ENCODE measurements around the gene DOCK3.

Gene DOCK3

GRCh38 chr3:50651920-50652529 lies 22.7 kb upstream of the DOCK3 start:
- Histone ChIP-seq H3K36me3 (ENCODE audit: control insufficient read depth, low read depth, low read length) (no peaks in the 10 kb centered on the region), H3K9me3 (ENCODE audit: control insufficient read depth, low read depth, low read length) (no peaks in the 10 kb centered on the region), H3K27ac (ENCODE audit: low read length) (no peak overlapping the region), H3K9ac (ENCODE audit: low read length) (no peak overlapping the region), H3K27me3 (ENCODE audit: control insufficient read depth, insufficient read depth, low read length) (no peaks in the 10 kb centered on the region), H3K4me3 (ENCODE audit: low read length) (no peak overlapping the region), H3K4me1 (ENCODE audit: control insufficient read depth, low read depth, low read length) (peaks cover 13% of the 10 kb centered on the region)

DNA sequence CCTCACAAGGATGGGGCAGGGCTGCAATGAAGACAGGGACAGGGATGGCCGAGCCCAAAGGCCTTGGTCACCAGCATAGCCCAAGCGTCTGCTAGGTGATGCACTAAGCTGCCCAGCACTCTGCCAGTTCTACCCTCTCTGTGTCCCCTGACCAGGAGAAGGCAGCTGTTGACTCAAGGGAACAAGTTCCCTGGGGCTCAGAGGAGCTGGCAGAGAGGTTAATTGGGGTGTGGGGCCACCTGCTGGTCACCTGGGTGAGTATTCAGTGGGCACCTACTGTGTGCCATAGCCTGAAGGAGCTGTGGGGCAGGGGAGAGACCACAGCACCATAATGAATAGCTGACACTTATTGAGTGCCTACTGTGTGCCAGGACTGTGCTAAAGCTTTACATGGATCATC lies 22.0 kb upstream of the DOCK3 start:
- Histone ChIP-seq H3K36me3 (ENCODE audit: control insufficient read depth, low read depth, low read length) (no peaks in the 10 kb centered on the region), H3K9ac (ENCODE audit: low read length) (no peak overlapping the region), H3K9me3 (ENCODE audit: control insufficient read depth, low read depth, low read length) (no peaks in the 10 kb centered on the region), H3K4me1 (ENCODE audit: control insufficient read depth, low read depth, low read length) (peaks cover 13% of the 10 kb centered on the region), H3K4me3 (ENCODE audit: low read length) (no peak overlapping the region), H3K27me3 (ENCODE audit: control insufficient read depth, insufficient read depth, low read length) (no peaks in the 10 kb centered on the region), H3K27ac (ENCODE audit: low read length) (no peak overlapping the region)

DNA sequence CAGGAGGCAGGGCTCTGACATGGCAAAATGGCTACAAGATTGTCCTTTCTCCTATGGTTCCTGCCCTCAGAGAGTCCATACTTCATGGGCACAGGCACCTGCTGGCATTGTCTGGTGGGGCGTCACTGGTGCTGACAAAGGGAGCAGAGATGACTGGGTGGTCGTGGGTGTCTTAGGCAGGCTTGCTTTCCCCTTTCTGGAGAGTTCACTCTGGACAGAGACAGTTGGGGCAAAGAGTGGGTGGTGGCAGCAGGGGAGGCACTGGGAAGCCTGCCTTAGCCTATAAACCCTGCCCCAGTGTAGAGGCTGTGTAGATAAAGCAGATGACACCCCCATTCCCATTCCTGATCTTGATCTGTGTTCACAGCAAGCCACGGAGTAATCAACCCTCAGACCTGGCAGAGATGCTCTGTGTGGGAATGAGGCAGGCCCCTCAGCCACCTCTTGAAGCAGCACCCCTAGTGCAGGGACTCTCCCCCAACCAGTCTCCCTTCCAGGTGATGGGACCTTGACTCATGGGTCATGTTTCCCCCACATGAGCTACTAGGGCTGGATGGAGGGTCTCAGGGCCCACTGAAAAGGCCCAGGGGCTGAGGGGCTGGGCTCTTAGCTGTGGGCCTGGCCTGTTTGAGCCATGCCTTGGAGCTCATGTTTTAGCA lies 20.7 kb upstream of the DOCK3 start:
- H3K9ac ChIP-seq (ENCODE audit: low read length), result no peak overlapping the region
- no peaks in the 10 kb centered on the region for H3K27me3 ChIP-seq (ENCODE audit: control insufficient read depth, insufficient read depth, low read length)
- H3K4me3 ChIP-seq (ENCODE audit: low read length), result no peak overlapping the region
- H3K4me1 ChIP-seq (ENCODE audit: control insufficient read depth, low read depth, low read length), result peaks cover 13% of the 10 kb centered on the region
- H3K9me3 ChIP-seq (ENCODE audit: control insufficient read depth, low read depth, low read length), result no peaks in the 10 kb centered on the region
- H3K36me3 ChIP-seq (ENCODE audit: control insufficient read depth, low read depth, low read length), result no peaks in the 10 kb centered on the region
- H3K27ac ChIP-seq (ENCODE audit: low read length), result no peak overlapping the region

- H3K9ac ChIP-seq (ENCODE audit: low read length), result no peak overlapping the region
- H3K9me3 ChIP-seq (ENCODE audit: control insufficient read depth, low read depth, low read length), result no peaks in the 10 kb centered on the region
- H3K4me3 ChIP-seq (ENCODE audit: low read length), result no peak overlapping the region
- H3K27me3 ChIP-seq (ENCODE audit: control insufficient read depth, insufficient read depth, low read length), result no peaks in the 10 kb centered on the region
- no peaks in the 10 kb centered on the region for H3K36me3 ChIP-seq (ENCODE audit: control insufficient read depth, low read depth, low read length)
- H3K27ac ChIP-seq (ENCODE audit: low read length), result no peak overlapping the region
- peaks cover 13% of the 10 kb centered on the region for H3K4me1 ChIP-seq (ENCODE audit: control insufficient read depth, low read depth, low read length)
These were observed 19.5 kb upstream of the DOCK3 start for GRCh38 chr3:50655009-50655830.

DNA sequence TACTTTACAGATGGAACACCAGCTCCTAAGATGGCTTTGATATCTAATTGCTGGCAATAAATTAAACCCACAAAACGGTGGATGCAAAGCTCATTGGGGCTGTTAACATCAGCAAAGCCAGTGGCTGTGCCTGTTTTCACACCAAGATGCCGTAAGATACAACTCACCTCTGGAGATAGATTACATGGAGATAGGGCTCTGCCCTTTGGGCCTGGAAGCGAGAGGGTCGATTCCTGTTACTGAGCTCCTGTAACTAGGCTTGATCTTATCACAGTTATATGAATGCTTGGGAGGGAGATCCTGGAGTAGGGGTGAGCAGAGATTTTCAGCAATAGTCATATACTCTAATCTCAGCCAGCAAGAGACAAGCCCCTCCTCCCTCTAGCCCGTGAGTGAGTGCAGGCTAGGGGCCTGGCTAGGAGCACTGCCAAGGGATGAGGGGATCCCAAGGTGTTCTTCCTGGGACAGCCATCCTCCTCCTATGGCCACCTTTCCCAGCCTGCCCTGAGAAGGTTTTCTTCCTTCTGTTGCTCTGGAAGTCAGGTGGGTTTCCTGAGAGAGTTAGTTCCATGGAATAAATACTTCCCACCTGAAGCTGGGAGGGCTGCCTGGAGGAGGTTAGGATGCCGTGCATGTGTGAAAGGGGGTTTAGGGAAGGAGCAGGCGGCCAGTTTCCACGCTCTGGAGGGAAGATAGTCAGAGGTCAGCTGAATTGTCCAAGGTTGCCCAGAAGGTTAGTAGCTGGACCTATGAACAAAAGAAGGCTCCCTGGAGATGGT lies 18.1 kb upstream of the DOCK3 start:
- Histone ChIP-seq H3K9ac (ENCODE audit: low read length) (no peak overlapping the region), H3K27ac (ENCODE audit: low read length) (no peak overlapping the region), H3K4me3 (ENCODE audit: low read length) (no peak overlapping the region), H3K4me1 (ENCODE audit: control insufficient read depth, low read depth, low read length) (peaks cover 10% of the 10 kb centered on the region), H3K9me3 (ENCODE audit: control insufficient read depth, low read depth, low read length) (no peaks in the 10 kb centered on the region), H3K36me3 (ENCODE audit: control insufficient read depth, low read depth, low read length) (no peaks in the 10 kb centered on the region), H3K27me3 (ENCODE audit: control insufficient read depth, insufficient read depth, low read length) (no peaks in the 10 kb centered on the region)

DNA sequence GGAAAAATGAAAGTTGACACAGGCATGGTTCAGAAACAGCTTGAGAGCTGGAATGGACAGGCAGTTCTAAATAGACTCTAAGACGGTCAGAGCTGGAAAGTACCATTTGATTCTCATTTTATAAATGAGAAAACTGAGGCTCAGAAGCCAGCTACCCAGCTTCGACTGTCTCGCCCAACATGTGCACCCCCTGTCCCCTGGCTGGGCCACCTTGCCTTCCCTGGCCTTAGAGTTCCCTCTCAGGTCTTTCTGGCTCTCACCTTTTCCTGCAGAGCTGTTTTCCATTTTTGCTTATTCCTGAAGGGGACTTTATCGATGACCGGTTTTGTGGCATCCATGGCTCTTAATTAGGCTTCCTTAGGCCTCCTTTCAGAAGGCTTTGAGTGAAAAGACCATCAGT lies 17.3 kb upstream of the DOCK3 start:
- Histone ChIP-seq H3K9ac (ENCODE audit: low read length) (no peak overlapping the region), H3K4me1 (ENCODE audit: control insufficient read depth, low read depth, low read length) (peaks cover 2% of the 10 kb centered on the region), H3K27me3 (ENCODE audit: control insufficient read depth, insufficient read depth, low read length) (no peaks in the 10 kb centered on the region), H3K36me3 (ENCODE audit: control insufficient read depth, low read depth, low read length) (no peaks in the 10 kb centered on the region), H3K9me3 (ENCODE audit: control insufficient read depth, low read depth, low read length) (no peaks in the 10 kb centered on the region), H3K4me3 (ENCODE audit: low read length) (no peak overlapping the region), H3K27ac (ENCODE audit: low read length) (no peak overlapping the region)

GRCh38 chr3:50657816-50658215 lies 16.9 kb upstream of the DOCK3 start:
- Histone ChIP-seq H3K4me1 (ENCODE audit: control insufficient read depth, low read depth, low read length) (no peaks in the 10 kb centered on the region), H3K4me3 (ENCODE audit: low read length) (no peak overlapping the region), H3K27me3 (ENCODE audit: control insufficient read depth, insufficient read depth, low read length) (no peaks in the 10 kb centered on the region), H3K36me3 (ENCODE audit: control insufficient read depth, low read depth, low read length) (no peaks in the 10 kb centered on the region), H3K9me3 (ENCODE audit: control insufficient read depth, low read depth, low read length) (no peaks in the 10 kb centered on the region), H3K9ac (ENCODE audit: low read length) (no peak overlapping the region), H3K27ac (ENCODE audit: low read length) (no peak overlapping the region)

GRCh38 chr3:50658416-50658815 lies 16.3 kb upstream of the DOCK3 start:
- H3K36me3 ChIP-seq (ENCODE audit: control insufficient read depth, low read depth, low read length), result no peaks in the 10 kb centered on the region
- H3K27me3 ChIP-seq (ENCODE audit: control insufficient read depth, insufficient read depth, low read length), result no peaks in the 10 kb centered on the region
- no peak overlapping the region for H3K27ac ChIP-seq (ENCODE audit: low read length)
- H3K4me1 ChIP-seq (ENCODE audit: control insufficient read depth, low read depth, low read length), result no peaks in the 10 kb centered on the region
- H3K4me3 ChIP-seq (ENCODE audit: low read length), result no peak overlapping the region
- H3K9me3 ChIP-seq (ENCODE audit: control insufficient read depth, low read depth, low read length), result no peaks in the 10 kb centered on the region
- no peak overlapping the region for H3K9ac ChIP-seq (ENCODE audit: low read length)

DNA sequence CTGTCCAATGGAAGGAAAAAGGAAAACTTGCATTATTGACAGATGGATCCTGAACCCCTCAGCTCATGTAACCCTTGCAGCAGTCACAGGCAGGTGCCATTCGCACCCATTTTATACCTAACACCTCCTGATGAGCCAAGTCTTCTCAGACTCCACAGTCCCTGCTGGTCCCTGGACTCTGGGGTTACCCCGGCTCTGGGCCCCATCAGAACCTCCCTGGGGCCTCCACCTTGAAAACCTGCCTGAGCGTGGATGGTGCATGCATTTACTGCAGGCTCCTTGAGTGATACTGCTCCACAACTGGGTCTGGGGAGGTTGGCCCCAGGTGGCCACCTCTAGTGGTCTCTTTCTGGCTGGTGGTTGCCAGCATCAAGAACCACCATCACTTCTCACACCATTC lies 15.9 kb upstream of the DOCK3 start:
- Histone ChIP-seq H3K27me3 (ENCODE audit: control insufficient read depth, insufficient read depth, low read length) (no peaks in the 10 kb centered on the region), H3K9ac (ENCODE audit: low read length) (no peak overlapping the region), H3K36me3 (ENCODE audit: control insufficient read depth, low read depth, low read length) (no peaks in the 10 kb centered on the region), H3K27ac (ENCODE audit: low read length) (no peak overlapping the region), H3K9me3 (ENCODE audit: control insufficient read depth, low read depth, low read length) (no peaks in the 10 kb centered on the region), H3K4me3 (ENCODE audit: low read length) (no peak overlapping the region), H3K4me1 (ENCODE audit: control insufficient read depth, low read depth, low read length) (no peaks in the 10 kb centered on the region)

DNA sequence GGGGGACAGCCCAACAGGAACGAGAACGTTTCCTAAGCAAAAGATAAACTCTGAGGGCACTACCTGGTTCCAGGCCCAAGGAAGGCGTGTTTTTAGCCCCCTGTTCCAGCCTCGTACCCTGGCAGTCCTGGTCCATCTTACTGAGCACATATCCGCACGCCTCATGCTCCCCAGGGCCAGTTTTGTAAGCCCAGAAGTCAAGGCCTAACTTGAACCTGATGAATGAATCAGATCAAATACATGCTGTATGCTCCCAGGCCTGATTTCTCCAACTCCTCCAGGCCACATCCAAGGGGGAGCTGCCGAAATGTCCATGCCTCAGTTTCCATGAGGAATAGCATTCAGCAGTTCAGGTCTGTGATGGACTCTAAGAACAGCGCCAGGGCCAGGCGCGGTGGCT lies 14.3 kb upstream of the DOCK3 start:
- Histone ChIP-seq H3K27me3 (ENCODE audit: control insufficient read depth, insufficient read depth, low read length) (no peaks in the 10 kb centered on the region), H3K9ac (ENCODE audit: low read length) (no peak overlapping the region), H3K4me3 (ENCODE audit: low read length) (no peak overlapping the region), H3K9me3 (ENCODE audit: control insufficient read depth, low read depth, low read length) (no peaks in the 10 kb centered on the region), H3K4me1 (ENCODE audit: control insufficient read depth, low read depth, low read length) (no peaks in the 10 kb centered on the region), H3K36me3 (ENCODE audit: control insufficient read depth, low read depth, low read length) (no peaks in the 10 kb centered on the region), H3K27ac (ENCODE audit: low read length) (no peak overlapping the region)

GRCh38 chr3:50661321-50661837 lies 13.3 kb upstream of the DOCK3 start:
- H3K27me3 ChIP-seq (ENCODE audit: control insufficient read depth, insufficient read depth, low read length), result no peaks in the 10 kb centered on the region
- H3K4me1 ChIP-seq (ENCODE audit: control insufficient read depth, low read depth, low read length), result no peaks in the 10 kb centered on the region
- H3K9me3 ChIP-seq (ENCODE audit: control insufficient read depth, low read depth, low read length), result no peaks in the 10 kb centered on the region
- H3K9ac ChIP-seq (ENCODE audit: low read length), result no peak overlapping the region
- no peak overlapping the region for H3K4me3 ChIP-seq (ENCODE audit: low read length)
- H3K27ac ChIP-seq (ENCODE audit: low read length), result no peak overlapping the region
- no peaks in the 10 kb centered on the region for H3K36me3 ChIP-seq (ENCODE audit: control insufficient read depth, low read depth, low read length)
